ENCODE results near the gene DHRS2. TPM values are rescaled to one million over a fixed set of nuclear protein-coding genes. Genes with fewer than 3 reads are reported as not detected.
A peak's percentile ranks its signal among the peaks of the same experiment; 100 is the strongest.

DHRS2 gene
- total and polyA plus RNA-seq, 2 of the 4 experiments (the other 2 are of a cell fraction): 0.12 to 0.18 TPM

DNA sequence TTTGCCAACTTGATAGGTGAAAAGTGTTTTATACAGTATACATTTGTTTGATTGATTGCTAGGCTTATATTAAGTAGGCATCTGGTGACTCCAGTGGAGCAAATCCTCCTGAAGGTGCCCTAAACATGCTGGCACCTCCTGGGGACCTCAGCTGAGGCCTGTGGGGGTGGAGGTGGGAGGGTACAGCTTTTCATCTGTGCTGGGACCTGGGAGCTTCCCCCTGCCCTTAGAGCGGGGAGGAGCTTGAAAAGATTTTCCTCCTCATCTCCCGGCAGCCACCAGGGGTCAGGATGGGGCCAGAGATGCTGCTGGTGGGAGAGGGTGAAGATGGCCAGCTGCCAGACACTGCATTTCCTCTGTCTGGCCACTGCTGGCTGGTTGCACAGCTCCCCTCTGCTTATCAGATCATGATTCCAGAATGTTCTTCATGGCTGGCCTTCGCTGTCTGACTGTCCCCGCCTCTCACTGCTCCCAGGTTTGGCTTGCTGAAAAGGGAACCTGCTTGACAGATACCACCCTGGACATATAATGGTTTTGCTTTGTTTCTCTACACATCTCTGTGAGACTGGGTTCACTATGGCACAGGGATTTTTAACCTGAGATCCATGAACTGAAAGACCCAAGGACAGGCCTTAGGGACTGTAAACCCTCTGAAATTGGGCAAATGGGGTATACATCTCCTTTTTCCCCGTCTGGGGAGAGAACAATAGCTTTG is 47.1 kb upstream of the DHRS2 start:
- dilution Hi-C loops (cut with HindIII; ENCODE audit: low sequenced_read_pairs, unreplicated experiment): no loop called here
- H3K18ac ChIP-seq (ENCODE audit: low read depth, low read length): no peak overlapping the region
- no peak overlapping the region for H3K27ac ChIP-seq (ENCODE audit: insufficient read depth, low read length)
- no peaks in the 10 kb centered on the region for H3K9me1 ChIP-seq (ENCODE audit: insufficient read depth, low read length)
- no TSS peak for BruUV-seq (replicated peaks)
- no peak overlapping the region for H3K4me2 ChIP-seq (ENCODE audit: low read depth, low read length)
- no peak overlapping the region for H2BK120ac ChIP-seq (ENCODE audit: low read depth, low read length)
- H2AK9ac ChIP-seq (replicated peaks; ENCODE audit: low read depth, low read length, poor library complexity): no peak overlapping the region
- no peaks in the 10 kb centered on the region for H3K36me3 ChIP-seq (ENCODE audit: control insufficient read depth, insufficient read depth, low read length)
- 0% methylated on average over 2 of the region's 5 CpGs; no CpG with 5 or more reads in 1 of the 2 experiments for WGBS, 2 experiments (ENCODE audit: extremely low coverage in 2 of 2, insufficient read length in 1 of 2)
- no peaks in the 10 kb centered on the region for H3K79me1 ChIP-seq (ENCODE audit: low read depth in 1 of 2, low read length in 2 of 2)
- H2AFZ ChIP-seq (replicated peaks; ENCODE audit: low read length, poor library complexity): peak overlapping the region; percentile 35
- no peaks in the 10 kb centered on the region for H4K20me1 ChIP-seq (ENCODE audit: insufficient read depth, low read length)
- H3K27me3 ChIP-seq (ENCODE audit: control insufficient read depth, insufficient read depth, low read length): no peaks in the 10 kb centered on the region
- DNase-seq (peak; percentile 84), ATAC-seq (ENCODE audit: low read depth) (peak; percentile 100)
- no peak overlapping the region for H3K4me3 ChIP-seq (ENCODE audit: insufficient read depth, low read depth, low read length)
- H3K4me1 ChIP-seq (ENCODE audit: control insufficient read depth, insufficient read depth, low read length): no peaks in the 10 kb centered on the region
- in situ Hi-C loops (cut with MboI; ENCODE audit: low sequenced_read_pairs): no loop called here
- no peaks in the 10 kb centered on the region for H3K9me3 ChIP-seq (ENCODE audit: control insufficient read depth, insufficient read depth, low read length)
- ChIA-PET POLR2A (ENCODE audit: unreplicated experiment) (no interaction called here), CTCF (interaction anchor here (0.6 to 1.3 kb wide), 12 partner anchors 8 to 361 kb away, joined by 3 to 10 read pairs (median 3); no protein-coding TSS in a partner anchor)
- H2BK15ac ChIP-seq (ENCODE audit: low read depth, low read length): no peak overlapping the region
- H3K14ac ChIP-seq (replicated peaks; ENCODE audit: low read depth, low read length): no peak overlapping the region
- H2BK5ac ChIP-seq (ENCODE audit: low read depth, low read length, poor library complexity, severe bottlenecking): no peak overlapping the region
- H3K9ac ChIP-seq (ENCODE audit: low read depth, low read length): no peak overlapping the region
- H2BK20ac ChIP-seq (ENCODE audit: low read depth, low read length): no peak overlapping the region
- H4K8ac ChIP-seq (ENCODE audit: low read depth in 2 of 2, low read length in 2 of 2): no peak overlapping the region
- no peak overlapping the region for H4K91ac ChIP-seq (ENCODE audit: insufficient read depth, low read depth, low read length)
- no peak overlapping the region for H3K56ac ChIP-seq (ENCODE audit: extremely low read depth, insufficient read depth, low read length)
- H3K23ac ChIP-seq (ENCODE audit: low read depth, low read length): no peak overlapping the region
- H4K5ac ChIP-seq (ENCODE audit: low read depth, low read length): no peak overlapping the region
- no peak overlapping the region for H2AK5ac ChIP-seq (ENCODE audit: low read depth, low read length)
- intact Hi-C loops (cut with micrococcal nuclease): loop anchor here (1.0 to 2.0 kb wide), 3 partner anchors 44 to 340 kb away; no protein-coding TSS in a partner anchor
- no peak overlapping the region for H3K4ac ChIP-seq (ENCODE audit: low read depth, low read length)
- TF ChIP-seq SMC3 (IDR thresholded peaks at IDR 0.05; ENCODE audit: low read depth, low read length) (peak; percentile 67), MAFK (IDR thresholded peaks at IDR 0.05; ENCODE audit: low read depth, low read length) (no peak), RCOR1 (IDR thresholded peaks at IDR 0.05; ENCODE audit: insufficient replicate concordance, low read length) (no peak), CEBPB (IDR thresholded peaks at IDR 0.05; ENCODE audit: low read depth, low read length) (no peak), CHD1 (IDR thresholded peaks at IDR 0.05; ENCODE audit: low read depth, low read length) (no peak), MXI1 (IDR thresholded peaks at IDR 0.05; ENCODE audit: borderline replicate concordance, low read depth, low read length) (no peak), BHLHE40 (IDR thresholded peaks at IDR 0.05; ENCODE audit: low read depth, low read length) (no peak), RAD21 (IDR thresholded peaks at IDR 0.05; ENCODE audit: low read length) (peak; percentile 78), POLR2A (IDR thresholded peaks at IDR 0.05; ENCODE audit: low read depth, low read length) (no peak), FOS (IDR thresholded peaks at IDR 0.05; ENCODE audit: low read depth, low read length) (no peak), NFE2L2 (IDR thresholded peaks at IDR 0.05; ENCODE audit: low read depth, low read length) (no peak), MAZ (IDR thresholded peaks at IDR 0.05; ENCODE audit: borderline replicate concordance, low read depth, low read length) (0 out of 2 replicates have a peak, but pooled peaks have one; percentile 23)
- TF ChIP-seq, protein P1, sequence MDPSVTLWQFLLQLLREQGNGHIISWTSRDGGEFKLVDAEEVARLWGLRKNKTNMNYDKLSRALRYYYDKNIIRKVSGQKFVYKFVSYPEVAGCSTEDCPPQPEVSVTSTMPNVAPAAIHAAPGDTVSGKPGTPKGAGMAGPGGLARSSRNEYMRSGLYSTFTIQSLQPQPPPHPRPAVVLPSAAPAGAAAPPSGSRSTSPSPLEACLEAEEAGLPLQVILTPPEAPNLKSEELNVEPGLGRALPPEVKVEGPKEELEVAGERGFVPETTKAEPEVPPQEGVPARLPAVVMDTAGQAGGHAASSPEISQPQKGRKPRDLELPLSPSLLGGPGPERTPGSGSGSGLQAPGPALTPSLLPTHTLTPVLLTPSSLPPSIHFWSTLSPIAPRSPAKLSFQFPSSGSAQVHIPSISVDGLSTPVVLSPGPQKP (IDR thresholded peaks at IDR 0.05; ENCODE audit: borderline replicate concordance, low read depth, low read length): no peak
- TF ChIP-seq, protein P2, sequence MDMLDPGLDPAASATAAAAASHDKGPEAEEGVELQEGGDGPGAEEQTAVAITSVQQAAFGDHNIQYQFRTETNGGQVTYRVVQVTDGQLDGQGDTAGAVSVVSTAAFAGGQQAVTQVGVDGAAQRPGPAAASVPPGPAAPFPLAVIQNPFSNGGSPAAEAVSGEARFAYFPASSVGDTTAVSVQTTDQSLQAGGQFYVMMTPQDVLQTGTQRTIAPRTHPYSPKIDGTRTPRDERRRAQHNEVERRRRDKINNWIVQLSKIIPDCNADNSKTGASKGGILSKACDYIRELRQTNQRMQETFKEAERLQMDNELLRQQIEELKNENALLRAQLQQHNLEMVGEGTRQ (IDR thresholded peaks at IDR 0.05; ENCODE audit: low read depth, low read length): no peak
- TF ChIP-seq, protein P3, sequence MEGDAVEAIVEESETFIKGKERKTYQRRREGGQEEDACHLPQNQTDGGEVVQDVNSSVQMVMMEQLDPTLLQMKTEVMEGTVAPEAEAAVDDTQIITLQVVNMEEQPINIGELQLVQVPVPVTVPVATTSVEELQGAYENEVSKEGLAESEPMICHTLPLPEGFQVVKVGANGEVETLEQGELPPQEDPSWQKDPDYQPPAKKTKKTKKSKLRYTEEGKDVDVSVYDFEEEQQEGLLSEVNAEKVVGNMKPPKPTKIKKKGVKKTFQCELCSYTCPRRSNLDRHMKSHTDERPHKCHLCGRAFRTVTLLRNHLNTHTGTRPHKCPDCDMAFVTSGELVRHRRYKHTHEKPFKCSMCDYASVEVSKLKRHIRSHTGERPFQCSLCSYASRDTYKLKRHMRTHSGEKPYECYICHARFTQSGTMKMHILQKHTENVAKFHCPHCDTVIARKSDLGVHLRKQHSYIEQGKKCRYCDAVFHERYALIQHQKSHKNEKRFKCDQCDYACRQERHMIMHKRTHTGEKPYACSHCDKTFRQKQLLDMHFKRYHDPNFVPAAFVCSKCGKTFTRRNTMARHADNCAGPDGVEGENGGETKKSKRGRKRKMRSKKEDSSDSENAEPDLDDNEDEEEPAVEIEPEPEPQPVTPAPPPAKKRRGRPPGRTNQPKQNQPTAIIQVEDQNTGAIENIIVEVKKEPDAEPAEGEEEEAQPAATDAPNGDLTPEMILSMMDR (conservative IDR thresholded peaks at IDR 0.05; ENCODE audit: low read depth, low read length): peak; percentile 87
